Measurements from ENCODE around the gene NUP188.

Gene NUP188

DNA sequence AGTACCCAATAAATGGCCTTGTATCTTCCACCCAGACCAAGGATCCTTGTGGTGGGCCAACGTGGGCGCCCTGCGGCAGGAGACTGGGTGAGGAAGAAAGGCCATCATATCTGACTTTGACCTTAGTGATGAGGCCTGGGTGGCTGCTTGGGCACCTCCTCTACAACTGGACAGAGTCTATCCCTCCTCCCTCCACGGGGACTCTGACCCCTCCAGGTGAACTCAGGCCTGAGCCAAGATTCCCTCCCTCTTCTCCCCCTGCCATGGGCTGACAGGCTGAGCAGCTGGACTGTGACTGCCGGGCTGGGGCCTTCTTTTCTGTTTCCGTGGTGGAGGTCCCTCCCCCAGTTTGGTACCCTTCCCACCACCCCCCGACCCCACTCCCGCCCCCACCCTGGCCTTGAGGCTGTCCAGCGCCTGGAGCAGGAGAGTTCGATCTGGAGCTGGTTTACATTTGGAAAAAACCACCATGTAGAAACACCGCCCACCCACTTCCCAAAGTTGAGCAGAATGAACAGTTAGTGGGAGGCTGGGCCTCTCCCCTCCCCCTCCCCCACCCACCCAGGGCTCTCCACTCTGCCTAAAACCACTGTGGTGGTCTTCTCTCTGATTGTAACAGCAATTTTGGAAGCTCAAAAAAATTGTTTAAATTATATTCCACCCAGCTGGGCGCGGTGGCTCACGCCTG, 28.0 kb upstream of the NUP188 start:
- Histone ChIP-seq H3K4me3 (ENCODE audit: low read depth, low read length) (no peak overlapping the region), H3K27ac (ENCODE audit: extremely low read depth, low read depth, low read length) (no peak overlapping the region), H3K4me1 (ENCODE audit: control insufficient read depth, insufficient read depth, low read length) (no peaks in the 10 kb centered on the region), H3K36me3 (ENCODE audit: control insufficient read depth in 2 of 2, insufficient read depth in 1 of 2, low read length in 2 of 2) (peaks cover 0 to 29% of the 10 kb centered on the region in 2 experiments; a peak in 1 of 3 replicates), H3K9me3 (ENCODE audit: control insufficient read depth, insufficient read depth, low read depth, low read length) (no peaks in the 10 kb centered on the region)
- TF ChIP-seq ZFHX2 (tag by site-specific recombination; conservative IDR thresholded peaks at IDR 0.05) (peak; percentile 34), EGR2 (tag by site-specific recombination; IDR thresholded peaks at IDR 0.05; ENCODE audit: low read depth) (peak; percentile 8; the same call in 1 of the 2 replicates), FEZF1 (tag by site-specific recombination; IDR thresholded peaks at IDR 0.05) (no peak)
- POLR2A ChIA-PET, result no interaction called here
- CTCF ChIA-PET, result interaction anchor here (1.2 kb wide), 1 partner anchor 9 kb away, joined by 6 read pairs; no protein-coding TSS in a partner anchor

DNA sequence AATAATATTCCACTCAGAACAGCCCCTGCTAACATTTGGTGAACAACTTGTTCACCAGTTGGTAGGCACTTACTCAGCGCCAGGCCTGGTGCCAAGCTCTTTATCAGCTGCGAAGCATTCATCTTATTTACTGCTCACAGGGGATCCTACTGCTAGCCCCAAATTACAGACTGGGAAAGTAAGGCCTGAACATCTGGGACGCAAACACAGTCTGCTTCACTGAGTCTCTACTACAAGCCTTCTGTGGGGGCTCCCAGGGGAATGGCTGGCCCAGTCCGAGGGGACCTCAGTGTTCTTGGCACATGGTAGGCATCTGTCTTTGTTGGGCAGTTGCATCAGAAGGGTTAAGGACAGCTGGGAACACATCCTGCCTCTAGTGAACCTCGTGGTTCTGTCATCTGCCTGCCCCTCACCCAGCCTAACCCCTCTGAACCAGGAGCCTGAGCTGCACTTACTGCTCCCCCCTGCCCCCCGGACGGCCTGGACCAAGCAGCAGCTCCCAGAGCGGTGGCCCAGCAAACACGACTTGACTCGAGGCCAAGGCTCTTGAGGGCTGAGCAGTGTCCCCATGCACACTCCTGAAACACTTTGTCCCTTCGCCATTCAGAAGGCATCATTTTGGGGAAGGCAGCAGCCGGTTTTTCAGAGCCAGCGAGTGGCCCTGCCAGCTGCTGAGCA, 27.0 kb upstream of the NUP188 start, which contains the start of gene PHYHD1:
Gene PHYHD1 (plus strand): TSS at position 602 of the 678 bp plus-strand sequence. CDS start 1,342 bp downstream, outside the sequence.
- H3K9me3 ChIP-seq (ENCODE audit: control insufficient read depth, insufficient read depth, low read depth, low read length), result no peaks in the 10 kb centered on the region
- H3K4me1 ChIP-seq (ENCODE audit: control insufficient read depth, insufficient read depth, low read length), result no peaks in the 10 kb centered on the region
- H3K36me3 ChIP-seq (ENCODE audit: control insufficient read depth in 2 of 2, insufficient read depth in 1 of 2, low read length in 2 of 2), result peaks cover 0 to 25% of the 10 kb centered on the region in 2 experiments; a peak in 1 of 3 replicates
- no peak within 1 kb of the TSS for H3K27ac ChIP-seq (ENCODE audit: extremely low read depth, low read depth, low read length)
- H3K4me3 ChIP-seq (ENCODE audit: low read depth, low read length), result no peak within 1 kb of the TSS
- TF ChIP-seq ZNF670 (tag by site-specific recombination; IDR thresholded peaks at IDR 0.05; ENCODE audit: low read depth), result no peak
- 0 out of 2 replicates have a peak, but pooled peaks have one; percentile 18 for TF ChIP-seq GLIS1 (tag by site-specific recombination; IDR thresholded peaks at IDR 0.05)
- no peak for TF ChIP-seq REPIN1 (tag by site-specific recombination; IDR thresholded peaks at IDR 0.05; ENCODE audit: low read depth)
- TF ChIP-seq, protein P1, sequence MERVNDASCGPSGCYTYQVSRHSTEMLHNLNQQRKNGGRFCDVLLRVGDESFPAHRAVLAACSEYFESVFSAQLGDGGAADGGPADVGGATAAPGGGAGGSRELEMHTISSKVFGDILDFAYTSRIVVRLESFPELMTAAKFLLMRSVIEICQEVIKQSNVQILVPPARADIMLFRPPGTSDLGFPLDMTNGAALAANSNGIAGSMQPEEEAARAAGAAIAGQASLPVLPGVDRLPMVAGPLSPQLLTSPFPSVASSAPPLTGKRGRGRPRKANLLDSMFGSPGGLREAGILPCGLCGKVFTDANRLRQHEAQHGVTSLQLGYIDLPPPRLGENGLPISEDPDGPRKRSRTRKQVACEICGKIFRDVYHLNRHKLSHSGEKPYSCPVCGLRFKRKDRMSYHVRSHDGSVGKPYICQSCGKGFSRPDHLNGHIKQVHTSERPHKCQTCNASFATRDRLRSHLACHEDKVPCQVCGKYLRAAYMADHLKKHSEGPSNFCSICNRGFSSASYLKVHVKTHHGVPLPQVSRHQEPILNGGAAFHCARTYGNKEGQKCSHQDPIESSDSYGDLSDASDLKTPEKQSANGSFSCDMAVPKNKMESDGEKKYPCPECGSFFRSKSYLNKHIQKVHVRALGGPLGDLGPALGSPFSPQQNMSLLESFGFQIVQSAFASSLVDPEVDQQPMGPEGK (tag by site-specific recombination; IDR thresholded peaks at IDR 0.05), result peak; percentile 25; the same call in 1 of the 2 replicates
- no peak for TF ChIP-seq RBAK (tag by site-specific recombination; IDR thresholded peaks at IDR 0.05)
- no peak for TF ChIP-seq TRIM28 (IDR thresholded peaks at IDR 0.05; ENCODE audit: borderline replicate concordance, low read length)
- TF ChIP-seq TCF7L2 (IDR thresholded peaks at IDR 0.05; ENCODE audit: borderline replicate concordance, low read depth, low read length), result no peak
- no peak for TF ChIP-seq ZNF121 (tag by site-specific recombination; IDR thresholded peaks at IDR 0.05)
- TF ChIP-seq, protein P2, sequence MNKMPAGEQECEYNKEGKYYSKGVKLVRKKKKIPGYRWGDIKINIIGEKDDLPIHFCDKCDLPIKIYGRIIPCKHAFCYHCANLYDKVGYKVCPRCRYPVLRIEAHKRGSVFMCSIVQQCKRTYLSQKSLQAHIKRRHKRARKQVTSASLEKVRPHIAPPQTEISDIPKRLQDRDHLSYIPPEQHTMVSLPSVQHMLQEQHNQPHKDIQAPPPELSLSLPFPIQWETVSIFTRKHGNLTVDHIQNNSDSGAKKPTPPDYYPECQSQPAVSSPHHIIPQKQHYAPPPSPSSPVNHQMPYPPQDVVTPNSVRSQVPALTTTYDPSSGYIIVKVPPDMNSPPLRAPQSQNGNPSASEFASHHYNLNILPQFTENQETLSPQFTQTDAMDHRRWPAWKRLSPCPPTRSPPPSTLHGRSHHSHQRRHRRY (tag by site-specific recombination; IDR thresholded peaks at IDR 0.05), result no peak
- ChIA-PET POLR2A (interaction anchor here (0.6 kb wide), 1 partner anchor 20 kb away, joined by 4 read pairs; no protein-coding TSS in a partner anchor), CTCF (interaction anchor here (0.5 to 1.5 kb wide), 4 partner anchors 8 to 702 kb away, joined by 3 to 6 read pairs (median 4); no protein-coding TSS in a partner anchor)

DNA sequence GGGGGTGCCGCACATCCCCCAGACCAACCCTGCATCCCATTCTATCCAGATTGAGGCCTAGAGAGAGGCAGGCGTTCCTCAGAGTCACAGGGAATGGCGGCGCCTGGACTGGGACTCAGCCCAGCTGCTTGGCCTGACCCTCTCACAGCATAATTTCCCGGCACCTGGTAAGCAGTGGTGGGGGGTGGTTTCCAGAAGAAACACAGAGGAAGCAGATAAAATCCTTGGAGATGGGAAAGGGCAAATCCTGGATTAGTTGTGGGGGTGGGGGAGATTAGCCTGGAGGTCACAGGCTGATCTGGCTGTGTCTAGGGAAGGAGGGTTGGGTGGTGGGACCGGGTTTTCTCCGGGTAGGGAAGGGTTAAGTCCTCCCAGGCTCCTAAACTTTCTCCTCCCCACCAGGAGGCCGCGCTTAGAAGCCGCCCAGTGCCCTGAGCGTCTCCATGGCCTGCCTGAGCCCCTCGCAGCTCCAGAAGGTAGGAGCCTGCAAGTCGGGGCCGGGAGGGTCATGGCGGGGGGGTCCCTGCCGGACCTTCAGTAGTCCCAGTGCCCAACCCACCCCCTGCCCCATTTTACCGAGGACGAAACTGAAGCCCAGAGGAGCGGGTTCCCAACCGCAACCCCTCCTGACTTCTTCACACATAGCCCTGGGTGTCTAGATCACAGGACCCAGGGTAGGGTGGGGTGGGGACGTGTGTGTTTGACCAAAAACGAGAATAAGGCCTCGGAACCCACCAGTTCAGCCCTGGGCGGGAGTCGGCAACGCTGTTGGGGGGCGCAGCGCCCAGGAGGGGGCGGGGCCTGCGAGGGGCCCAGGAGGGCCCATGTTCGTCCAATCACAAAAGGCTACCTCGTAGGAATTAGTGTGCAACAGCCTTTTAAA, 25.4 kb upstream of the NUP188 start:
- no peaks in the 10 kb centered on the region for H3K9me3 ChIP-seq (ENCODE audit: control insufficient read depth, insufficient read depth, low read depth, low read length)
- CTCF ChIA-PET, result interaction anchor here (0.9 to 1.5 kb wide), 4 partner anchors 104 to 189 kb away, joined by 3 to 5 read pairs (median 4); partner anchors contain the start of gene ENDOG
- peak overlapping the region; percentile 15 for H3K4me3 ChIP-seq (ENCODE audit: low read depth, low read length)
- H3K36me3 ChIP-seq (ENCODE audit: control insufficient read depth in 2 of 2, insufficient read depth in 1 of 2, low read length in 2 of 2), result peaks cover 0 to 11% of the 10 kb centered on the region in 2 experiments; a peak in 1 of 3 replicates
- no peaks in the 10 kb centered on the region for H3K4me1 ChIP-seq (ENCODE audit: control insufficient read depth, insufficient read depth, low read length)
- POLR2A ChIA-PET, result no interaction called here
- H3K27ac ChIP-seq (ENCODE audit: extremely low read depth, low read depth, low read length), result no peak overlapping the region
- TF ChIP-seq, protein P3, sequence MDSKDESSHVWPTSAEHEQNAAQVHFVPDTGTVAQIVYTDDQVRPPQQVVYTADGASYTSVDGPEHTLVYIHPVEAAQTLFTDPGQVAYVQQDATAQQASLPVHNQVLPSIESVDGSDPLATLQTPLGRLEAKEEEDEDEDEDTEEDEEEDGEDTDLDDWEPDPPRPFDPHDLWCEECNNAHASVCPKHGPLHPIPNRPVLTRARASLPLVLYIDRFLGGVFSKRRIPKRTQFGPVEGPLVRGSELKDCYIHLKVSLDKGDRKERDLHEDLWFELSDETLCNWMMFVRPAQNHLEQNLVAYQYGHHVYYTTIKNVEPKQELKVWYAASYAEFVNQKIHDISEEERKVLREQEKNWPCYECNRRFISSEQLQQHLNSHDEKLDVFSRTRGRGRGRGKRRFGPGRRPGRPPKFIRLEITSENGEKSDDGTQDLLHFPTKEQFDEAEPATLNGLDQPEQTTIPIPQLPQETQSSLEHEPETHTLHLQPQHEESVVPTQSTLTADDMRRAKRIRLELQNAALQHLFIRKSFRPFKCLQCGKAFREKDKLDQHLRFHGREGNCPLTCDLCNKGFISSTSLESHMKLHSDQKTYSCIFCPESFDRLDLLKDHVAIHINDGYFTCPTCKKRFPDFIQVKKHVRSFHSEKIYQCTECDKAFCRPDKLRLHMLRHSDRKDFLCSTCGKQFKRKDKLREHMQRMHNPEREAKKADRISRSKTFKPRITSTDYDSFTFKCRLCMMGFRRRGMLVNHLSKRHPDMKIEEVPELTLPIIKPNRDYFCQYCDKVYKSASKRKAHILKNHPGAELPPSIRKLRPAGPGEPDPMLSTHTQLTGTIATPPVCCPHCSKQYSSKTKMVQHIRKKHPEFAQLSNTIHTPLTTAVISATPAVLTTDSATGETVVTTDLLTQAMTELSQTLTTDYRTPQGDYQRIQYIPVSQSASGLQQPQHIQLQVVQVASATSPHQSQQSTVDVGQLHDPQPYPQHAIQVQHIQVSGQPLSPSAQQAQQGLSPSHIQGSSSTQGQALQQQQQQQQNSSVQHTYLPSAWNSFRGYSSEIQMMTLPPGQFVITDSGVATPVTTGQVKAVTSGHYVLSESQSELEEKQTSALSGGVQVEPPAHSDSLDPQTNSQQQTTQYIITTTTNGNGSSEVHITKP (tag by site-specific recombination; IDR thresholded peaks at IDR 0.05), result peak; percentile 99
- TF ChIP-seq, protein P4, sequence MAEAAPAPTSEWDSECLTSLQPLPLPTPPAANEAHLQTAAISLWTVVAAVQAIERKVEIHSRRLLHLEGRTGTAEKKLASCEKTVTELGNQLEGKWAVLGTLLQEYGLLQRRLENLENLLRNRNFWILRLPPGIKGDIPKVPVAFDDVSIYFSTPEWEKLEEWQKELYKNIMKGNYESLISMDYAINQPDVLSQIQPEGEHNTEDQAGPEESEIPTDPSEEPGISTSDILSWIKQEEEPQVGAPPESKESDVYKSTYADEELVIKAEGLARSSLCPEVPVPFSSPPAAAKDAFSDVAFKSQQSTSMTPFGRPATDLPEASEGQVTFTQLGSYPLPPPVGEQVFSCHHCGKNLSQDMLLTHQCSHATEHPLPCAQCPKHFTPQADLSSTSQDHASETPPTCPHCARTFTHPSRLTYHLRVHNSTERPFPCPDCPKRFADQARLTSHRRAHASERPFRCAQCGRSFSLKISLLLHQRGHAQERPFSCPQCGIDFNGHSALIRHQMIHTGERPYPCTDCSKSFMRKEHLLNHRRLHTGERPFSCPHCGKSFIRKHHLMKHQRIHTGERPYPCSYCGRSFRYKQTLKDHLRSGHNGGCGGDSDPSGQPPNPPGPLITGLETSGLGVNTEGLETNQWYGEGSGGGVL (tag by site-specific recombination; IDR thresholded peaks at IDR 0.05), result peak; percentile 41; the same call in 1 of the 2 replicates
- TF ChIP-seq ZNF404 (tag by site-specific recombination; IDR thresholded peaks at IDR 0.05), result no peak
- TF ChIP-seq ZNF473 (tag by site-specific recombination; IDR thresholded peaks at IDR 0.05), result no peak
- peak; percentile 68; the same call in 1 of the 2 replicates for TF ChIP-seq ZNF10 (tag by site-specific recombination; IDR thresholded peaks at IDR 0.05)
- no peak for TF ChIP-seq MEIS1 (CRISPR knock-in tag; IDR thresholded peaks at IDR 0.05; ENCODE audit: borderline replicate concordance)

Data from HEK293 (cell line).